Bronchial smooth muscle cell (primary cell): ENCODE results near the gene PDXDC1. TPM values are rescaled to one million over a fixed set of nuclear protein-coding genes. Genes with fewer than 3 reads are reported as not detected.

Source experiments
- total RNA-seq: library from RNA; depleted of rRNA; stranded (reverse); fragments of >200 nt; gene quantifications from 2 replicates; pipeline ENCODE4 v1.2.1, GENCODE V29; 2014

Gene PDXDC1
- 50.5 and 68.9 TPM in 2 replicates for total RNA-seq

GRCh38 chr16:14974656-14975417 is at the start of gene PDXDC1:
Gene PDXDC1 (plus strand): TSS chr16:14975026. CDS start chr16:14975200, 174 bp downstream.

GRCh38 chr16:14937143-14937542 is 37.7 kb upstream of the PDXDC1 start, which contains the start of gene NPIPA1:
Gene NPIPA1 (plus strand): TSS chr16:14937443. CDS start chr16:14937443, 0 bp downstream.

GRCh38 chr16:15093955-15094827 is 119.4 kb downstream of the PDXDC1 start, which contains the start of gene RRN3:
Gene RRN3 (minus strand): TSS chr16:15094272. CDS start chr16:15094233, 39 bp downstream.

Other genes with a start within 250 kb of the PDXDC1 start
- 1.6 TPM in 1 of 2 replicates, not detected in the other for gene NPIPA2, start 232.5 kb upstream of the PDXDC1 start, total RNA-seq
- gene NOMO1, start 141.3 kb upstream of the PDXDC1 start, total RNA-seq, result 87.8 and 114 TPM in 2 replicates
- 57.4 and 67.6 TPM in 2 replicates for gene NPIPA1, start 37.6 kb upstream of the PDXDC1 start, total RNA-seq
- 49.5 and 67.4 TPM in 2 replicates for gene NTAN1, start 81.0 kb downstream of the PDXDC1 start, total RNA-seq
- gene RRN3, start 119.2 kb downstream of the PDXDC1 start, total RNA-seq, result 20.7 and 25.8 TPM in 2 replicates